Tibial nerve (tissue), 3 donors: ENCODE results near the gene FMN1.

Source experiments
- POLR2A ChIP-seq, 2 donors: fragments of 450-650 bp; IDR thresholded peaks; one replicate each; pipeline ENCODE4 v1.6.1; 2017; ENCODE audit warnings: antibody characterized with exemption in 2 of 2, mild to moderate bottlenecking in 2 of 2, moderate library complexity in 2 of 2
- TF ChIP-seq, protein P1 (sequence below), 5 experiments: fragments of 200-600 bp in 3 of 5; fragments of 450-650 bp in 2 of 5; sonication (generic) in 3 of 5; IDR thresholded peaks; one replicate each; pipeline ENCODE4 v1.5.1; 2016 to 2019; ENCODE audit warnings: antibody characterized with exemption in 5 of 5, mild to moderate bottlenecking in 3 of 5, moderate library complexity in 2 of 5

GRCh38 chr15:32878342-32878741 is 316.2 kb downstream of the FMN1 start:
- TF ChIP-seq, protein P1, sequence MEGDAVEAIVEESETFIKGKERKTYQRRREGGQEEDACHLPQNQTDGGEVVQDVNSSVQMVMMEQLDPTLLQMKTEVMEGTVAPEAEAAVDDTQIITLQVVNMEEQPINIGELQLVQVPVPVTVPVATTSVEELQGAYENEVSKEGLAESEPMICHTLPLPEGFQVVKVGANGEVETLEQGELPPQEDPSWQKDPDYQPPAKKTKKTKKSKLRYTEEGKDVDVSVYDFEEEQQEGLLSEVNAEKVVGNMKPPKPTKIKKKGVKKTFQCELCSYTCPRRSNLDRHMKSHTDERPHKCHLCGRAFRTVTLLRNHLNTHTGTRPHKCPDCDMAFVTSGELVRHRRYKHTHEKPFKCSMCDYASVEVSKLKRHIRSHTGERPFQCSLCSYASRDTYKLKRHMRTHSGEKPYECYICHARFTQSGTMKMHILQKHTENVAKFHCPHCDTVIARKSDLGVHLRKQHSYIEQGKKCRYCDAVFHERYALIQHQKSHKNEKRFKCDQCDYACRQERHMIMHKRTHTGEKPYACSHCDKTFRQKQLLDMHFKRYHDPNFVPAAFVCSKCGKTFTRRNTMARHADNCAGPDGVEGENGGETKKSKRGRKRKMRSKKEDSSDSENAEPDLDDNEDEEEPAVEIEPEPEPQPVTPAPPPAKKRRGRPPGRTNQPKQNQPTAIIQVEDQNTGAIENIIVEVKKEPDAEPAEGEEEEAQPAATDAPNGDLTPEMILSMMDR (IDR thresholded peaks at IDR 0.05), result no peak
- no peak for TF ChIP-seq POLR2A (IDR thresholded peaks at IDR 0.05)
